Raji (cell line): Measurements from ENCODE around the gene PLCH1.

Experiments used
- POLR2A ChIP-seq: IDR thresholded peaks from 2 replicates; pipeline ENCODE4 v1.6.1; 2011; ENCODE audit warnings: low read depth, low read length, control low read depth; ENCODE audit not compliant: insufficient read depth

PLCH1 gene

GRCh38 chr3:155748611-155749365 lies 3.9 kb upstream of the PLCH1 start:
- TF ChIP-seq POLR2A: no peak

- no peak for TF ChIP-seq POLR2A
Observed at GRCh38 chr3:155747946-155748290, 3.0 kb upstream of the PLCH1 start.

GRCh38 chr3:155747286-155747945 lies 2.5 kb upstream of the PLCH1 start:
- TF ChIP-seq POLR2A: no peak

GRCh38 chr3:155746703-155747102 lies 1.8 kb upstream of the PLCH1 start:
- no peak for TF ChIP-seq POLR2A

GRCh38 chr3:155745795-155746550 lies 1.1 kb upstream of the PLCH1 start:
- TF ChIP-seq POLR2A: no peak

- TF ChIP-seq POLR2A: peak; percentile 44; the same call in 1 of the 2 replicates
Observed at GRCh38 chr3:155744010-155744625, 753 bp downstream of the PLCH1 start.

- no peak for TF ChIP-seq POLR2A
Observed at GRCh38 chr3:155743606-155744005, 1.3 kb downstream of the PLCH1 start.

- TF ChIP-seq POLR2A: no peak
Observed at GRCh38 chr3:155742349-155742965, 2.4 kb downstream of the PLCH1 start.

GRCh38 chr3:155741603-155742002 lies 3.3 kb downstream of the PLCH1 start:
- no peak for TF ChIP-seq POLR2A

- TF ChIP-seq POLR2A: no peak
Observed at GRCh38 chr3:155741101-155741500, 3.8 kb downstream of the PLCH1 start.

GRCh38 chr3:155739154-155739553 lies 5.7 kb downstream of the PLCH1 start:
- no peak for TF ChIP-seq POLR2A

- no peak for TF ChIP-seq POLR2A
Observed at GRCh38 chr3:155738580-155739076, 6.2 kb downstream of the PLCH1 start.

GRCh38 chr3:155737844-155738460 lies 6.9 kb downstream of the PLCH1 start:
- TF ChIP-seq POLR2A: no peak

GRCh38 chr3:155736381-155736780 lies 8.5 kb downstream of the PLCH1 start:
- TF ChIP-seq POLR2A: no peak
